Esophagus muscularis mucosa (tissue), 4 donors: ENCODE data around the gene CFD. TPM values are rescaled to one million over a fixed set of nuclear protein-coding genes. Genes with fewer than 3 reads are reported as not detected.
A peak's percentile ranks its signal among the peaks of the same experiment; 100 is the strongest.

Experiments used
- DNase-seq: peaks from one replicate; pipeline ENCODE4 v3.0.0-alpha.2; 2017; ENCODE audit errors: extremely low spot score
- H3K27ac ChIP-seq, 4 donors: fragments of 200-600 bp; sonication (generic); replicated peaks in 1 of 4; 1 replicate in 3 of 4; 2 replicates in 1 of 4; pipeline ENCODE4 v1.5.1; 2016 to 2019; ENCODE audit warnings: mild to moderate bottlenecking in 1 of 4
- H3K27me3 ChIP-seq, 4 donors: fragments of 200-600 bp; sonication (generic); one replicate each; pipeline versions ENCODE4 v1.5.1 to v1.6.0; 2016 to 2019
- H3K36me3 ChIP-seq, 4 donors: fragments of 200-600 bp; sonication (generic); one replicate each; pipeline ENCODE4 v1.5.1; 2016 to 2019
- H3K4me1 ChIP-seq, 4 donors: fragments of 200-600 bp; sonication (generic); one replicate each; pipeline ENCODE4 v1.5.1; 2016 to 2019
- H3K4me3 ChIP-seq, 4 donors: fragments of 200-600 bp; sonication (generic); 1 replicate in 2 of 4; 2 replicates in 2 of 4; pipeline ENCODE4 v1.5.1; 2016 to 2019; ENCODE audit warnings: mild to moderate bottlenecking in 4 of 4, moderate library complexity in 1 of 4
- H3K9me3 ChIP-seq, 4 donors: fragments of 200-600 bp; sonication (generic); 1 replicate in 3 of 4; 2 replicates in 1 of 4; pipeline ENCODE4 v1.5.1; 2016 to 2019
- EP300 ChIP-seq: sonication (generic); formaldehyde crosslinking; IDR thresholded peaks from one replicate; pipeline ENCODE4 v1.6.1; 2017; ENCODE audit warnings: antibody characterized with exemption
- POLR2A ChIP-seq: fragments of 450-650 bp; IDR thresholded peaks from one replicate; pipeline ENCODE4 v1.6.1; 2017; ENCODE audit warnings: antibody characterized with exemption, moderate library complexity, mild to moderate bottlenecking, low read depth
- POLR2AphosphoS5 ChIP-seq, 2 donors: sonication (generic); formaldehyde crosslinking; IDR thresholded peaks; one replicate each; pipeline ENCODE4 v1.6.1; 2017; ENCODE audit warnings: antibody characterized with exemption in 2 of 2
- WGBS: methylation state at CpG from one replicate; pipeline ENCODE4 v1.1.5; 2018; 5-methylcytosine and 5-hydroxymethylcytosine counted together
- intact Hi-C: fragments of 100-400 bp; cut with DNase I; formaldehyde crosslinking; loops from one replicate; pipeline ENCODE4 v1.15.1; 2023
- total RNA-seq, 4 donors: library from RNA; depleted of rRNA; stranded (reverse); fragments of >200 nt; gene quantifications; one replicate each; pipeline versions ENCODE4 v1.1.0 to v1.2.1, GENCODE V29; 2016
- TF ChIP-seq, protein P1 (sequence below), 3 experiments: fragments of 200-600 bp in 2 of 3; fragments of 450-650 bp in 1 of 3; sonication (generic) in 2 of 3; IDR thresholded peaks; one replicate each; pipeline ENCODE4 v1.5.1; 2017 to 2019; ENCODE audit warnings: antibody characterized with exemption in 3 of 3, mild to moderate bottlenecking in 2 of 3, moderate library complexity in 1 of 3

Gene CFD
- total RNA-seq, 4 donors from 2014 or later: 298 to 1,068 (median 643) TPM

DNA sequence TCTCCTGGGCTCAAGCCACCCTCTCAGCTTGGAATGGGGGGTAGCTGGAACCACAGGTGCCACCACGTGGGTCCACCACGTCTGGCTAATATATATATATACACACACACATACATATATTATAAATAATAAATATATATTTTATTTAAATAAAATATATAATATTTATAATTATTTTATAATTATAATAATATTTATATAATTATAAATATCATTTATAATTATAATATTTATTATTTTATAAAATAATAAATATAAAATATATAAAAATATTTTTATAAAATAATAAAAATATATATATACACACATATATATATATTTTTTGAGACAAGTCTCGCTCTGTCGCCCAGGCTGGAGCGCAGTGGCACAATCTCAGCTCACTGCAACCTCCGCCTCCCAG is 4.9 kb upstream of the CFD start:
- TF ChIP-seq EP300 (no peak), POLR2AphosphoS5 (IDR thresholded peaks at IDR 0.05) (no peak), POLR2A (no peak)
- TF ChIP-seq, protein P1, sequence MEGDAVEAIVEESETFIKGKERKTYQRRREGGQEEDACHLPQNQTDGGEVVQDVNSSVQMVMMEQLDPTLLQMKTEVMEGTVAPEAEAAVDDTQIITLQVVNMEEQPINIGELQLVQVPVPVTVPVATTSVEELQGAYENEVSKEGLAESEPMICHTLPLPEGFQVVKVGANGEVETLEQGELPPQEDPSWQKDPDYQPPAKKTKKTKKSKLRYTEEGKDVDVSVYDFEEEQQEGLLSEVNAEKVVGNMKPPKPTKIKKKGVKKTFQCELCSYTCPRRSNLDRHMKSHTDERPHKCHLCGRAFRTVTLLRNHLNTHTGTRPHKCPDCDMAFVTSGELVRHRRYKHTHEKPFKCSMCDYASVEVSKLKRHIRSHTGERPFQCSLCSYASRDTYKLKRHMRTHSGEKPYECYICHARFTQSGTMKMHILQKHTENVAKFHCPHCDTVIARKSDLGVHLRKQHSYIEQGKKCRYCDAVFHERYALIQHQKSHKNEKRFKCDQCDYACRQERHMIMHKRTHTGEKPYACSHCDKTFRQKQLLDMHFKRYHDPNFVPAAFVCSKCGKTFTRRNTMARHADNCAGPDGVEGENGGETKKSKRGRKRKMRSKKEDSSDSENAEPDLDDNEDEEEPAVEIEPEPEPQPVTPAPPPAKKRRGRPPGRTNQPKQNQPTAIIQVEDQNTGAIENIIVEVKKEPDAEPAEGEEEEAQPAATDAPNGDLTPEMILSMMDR (IDR thresholded peaks at IDR 0.05): no peak
- Histone ChIP-seq H3K36me3 (no peaks in the 10 kb centered on the region), H3K27ac (no peak overlapping the region), H3K27me3 (peaks cover 0 to 73% (median 21%) of the 10 kb centered on the region in 4 donors), H3K4me1 (peaks cover 9 to 32% (median 28%) of the 10 kb centered on the region in 4 donors), H3K4me3 (no peak overlapping the region), H3K9me3 (no peaks in the 10 kb centered on the region)
- intact Hi-C loops: no loop called here
- no peak for DNase-seq
- 78% methylated on average over 6 of the region's 6 CpGs for WGBS

DNA sequence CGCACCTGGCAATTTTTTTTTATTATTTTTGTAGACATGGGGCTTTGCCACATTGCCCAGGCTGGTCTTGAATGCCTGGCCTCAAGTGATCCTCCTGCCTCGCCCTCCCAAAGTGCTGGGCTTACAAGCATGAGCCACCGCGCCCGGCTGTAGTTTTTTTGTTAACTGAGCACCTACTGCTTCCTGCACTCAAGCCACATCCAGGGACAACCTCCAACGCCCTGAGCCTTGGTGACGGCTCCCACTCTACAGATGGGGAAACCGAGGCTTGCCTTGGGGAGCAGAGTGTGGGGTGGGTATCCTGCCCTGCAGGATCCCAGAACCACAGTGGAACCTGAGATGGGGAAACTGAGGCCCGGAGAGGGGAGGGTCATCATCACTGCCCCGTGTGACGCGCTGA is 4.3 kb upstream of the CFD start:
- DNase-seq: no peak
- 90% methylated on average over 7 of the region's 12 CpGs for WGBS
- intact Hi-C loops: no loop called here
- no peak overlapping the region for H3K4me3 ChIP-seq
- no peak overlapping the region for H3K27ac ChIP-seq
- no peak for TF ChIP-seq POLR2AphosphoS5 (IDR thresholded peaks at IDR 0.05)
- TF ChIP-seq, protein P1 (IDR thresholded peaks at IDR 0.05): no peak
- no peak for TF ChIP-seq EP300
- no peak for TF ChIP-seq POLR2A
- H3K4me1 ChIP-seq: peaks cover 9 to 36% (median 30%) of the 10 kb centered on the region in 4 donors
- no peaks in the 10 kb centered on the region for H3K9me3 ChIP-seq
- H3K27me3 ChIP-seq: peaks cover 0 to 79% (median 27%) of the 10 kb centered on the region in 4 donors
- no peaks in the 10 kb centered on the region for H3K36me3 ChIP-seq

DNA sequence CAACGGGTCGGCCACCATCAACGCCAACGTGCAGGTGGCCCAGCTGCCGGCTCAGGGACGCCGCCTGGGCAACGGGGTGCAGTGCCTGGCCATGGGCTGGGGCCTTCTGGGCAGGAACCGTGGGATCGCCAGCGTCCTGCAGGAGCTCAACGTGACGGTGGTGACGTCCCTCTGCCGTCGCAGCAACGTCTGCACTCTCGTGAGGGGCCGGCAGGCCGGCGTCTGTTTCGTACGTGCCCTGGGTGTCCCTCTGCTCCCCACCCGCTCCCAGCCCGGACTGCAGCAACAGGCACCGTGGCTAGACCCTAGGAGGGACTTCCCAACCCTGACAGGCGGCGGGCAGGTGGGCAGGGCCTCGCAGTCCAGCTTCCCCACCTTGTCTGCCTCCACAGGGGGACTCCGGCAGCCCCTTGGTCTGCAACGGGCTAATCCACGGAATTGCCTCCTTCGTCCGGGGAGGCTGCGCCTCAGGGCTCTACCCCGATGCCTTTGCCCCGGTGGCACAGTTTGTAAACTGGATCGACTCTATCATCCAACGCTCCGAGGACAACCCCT is 3.8 kb upstream of the CFD start:
- 73% methylated on average over 27 of the region's 40 CpGs for WGBS
- TF ChIP-seq POLR2A (no peak), EP300 (no peak), POLR2AphosphoS5 (IDR thresholded peaks at IDR 0.05) (no peak)
- TF ChIP-seq, protein P1 (IDR thresholded peaks at IDR 0.05): no peak
- intact Hi-C loops: no loop called here
- Histone ChIP-seq H3K27me3 (peaks cover 0 to 84% (median 31%) of the 10 kb centered on the region in 4 donors), H3K27ac (no peak overlapping the region), H3K9me3 (no peaks in the 10 kb centered on the region), H3K4me3 (no peak overlapping the region), H3K4me1 (peaks cover 11 to 36% (median 30%) of the 10 kb centered on the region in 4 donors), H3K36me3 (no peaks in the 10 kb centered on the region)
- DNase-seq: no peak

DNA sequence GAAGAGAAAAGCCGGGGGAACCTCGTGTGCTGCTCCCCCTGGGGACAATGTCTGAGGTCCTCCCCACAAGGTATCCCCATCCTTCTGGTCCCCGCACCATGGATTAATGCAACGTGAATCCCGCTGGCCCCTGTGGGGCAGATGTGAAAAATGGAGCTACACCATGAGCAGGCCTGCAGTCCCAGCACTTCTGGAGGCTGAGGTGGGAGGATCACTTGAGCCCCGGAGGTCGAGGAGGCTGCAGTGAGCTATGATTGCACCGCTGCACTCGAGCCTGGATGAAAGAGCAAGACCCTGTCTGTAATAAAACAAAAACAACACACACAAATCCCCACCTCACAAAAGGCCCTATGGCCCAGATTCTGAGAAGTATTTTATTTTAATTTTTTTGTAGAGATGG is 1.2 kb upstream of the CFD start:
- Histone ChIP-seq H3K36me3 (no peaks in the 10 kb centered on the region), H3K27me3 (peaks cover 0 to 88% (median 31%) of the 10 kb centered on the region in 4 donors), H3K4me1 (peaks cover 11 to 36% (median 35%) of the 10 kb centered on the region in 4 donors), H3K9me3 (no peaks in the 10 kb centered on the region), H3K27ac (peak overlapping the region in 2 of 4 donors; percentile 65 to 79), H3K4me3 (no peak overlapping the region)
- TF ChIP-seq POLR2AphosphoS5 (IDR thresholded peaks at IDR 0.05) (no peak), EP300 (no peak), POLR2A (no peak)
- TF ChIP-seq, protein P1 (IDR thresholded peaks at IDR 0.05): no peak
- no peak for DNase-seq
- WGBS: 92% methylated on average over 9 of the region's 9 CpGs
- intact Hi-C loops: loop anchor here (2.0 kb wide), 1 partner anchor 63 kb away; no protein-coding TSS in a partner anchor
